ENCODE results near the gene UGT1A8.

DNA sequence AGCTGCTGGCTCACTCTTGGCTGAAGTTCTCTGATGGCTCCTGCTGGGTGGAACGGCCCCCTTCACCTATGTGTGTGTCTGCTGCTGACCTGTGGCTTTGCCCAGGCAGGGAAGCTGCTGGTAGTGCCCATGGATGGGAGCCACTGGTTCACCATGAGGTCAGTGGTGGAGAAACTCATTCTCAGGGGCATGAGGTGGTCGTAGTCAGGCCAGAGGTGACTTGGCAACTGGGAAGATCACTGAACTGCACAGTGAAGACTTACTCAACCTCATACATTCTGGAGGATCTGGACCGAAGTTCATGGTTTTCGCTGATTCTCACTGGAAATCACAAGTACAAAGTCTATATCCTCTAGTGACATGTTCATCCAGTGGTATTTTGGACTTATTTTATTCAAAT is 13.9 kb upstream of the UGT1A8 start:
- TF ChIP-seq BHLHE40 (IDR thresholded peaks at IDR 0.05; ENCODE audit: borderline replicate concordance) (no peak), ZNF384 (IDR thresholded peaks at IDR 0.05) (no peak), NFRKB (IDR thresholded peaks at IDR 0.05) (no peak), L3MBTL2 (conservative IDR thresholded peaks at IDR 0.05) (no peak), FOXM1 (IDR thresholded peaks at IDR 0.05; ENCODE audit: borderline replicate concordance) (no peak)
